Effector memory CD8-positive, alpha-beta T cell (primary cell): ENCODE measurements around the gene USP17L11.
"Not testable (repeated sequence)": the region's sequence is repeated elsewhere in the genome, so short reads cannot be mapped to it uniquely, and the experiment has no call there.

Experiments
- ATAC-seq: fragments of 150-1000 bp; cut with Tn5 transposase; replicated peaks from 2 replicates; pipeline ENCODE4 v1.10.0; 2021; ENCODE audit warnings: mild to moderate bottlenecking, moderate library complexity
- DNase-seq, 3 experiments: peaks; one replicate each; pipeline ENCODE4 v3.0.0; 2021
- H3K27ac Mint-ChIP-seq, 2 donors: one replicate each; pipeline ENCODE4 v1.8.0; 2022; ENCODE audit warnings: mild to moderate bottlenecking in 2 of 2, mixed read lengths in 2 of 2, moderate library complexity in 2 of 2
- H3K27me3 Mint-ChIP-seq, 2 donors: one replicate each; pipeline ENCODE4 v1.8.0; 2022; ENCODE audit warnings: mixed read lengths in 2 of 2
- H3K36me3 Mint-ChIP-seq: one replicate; pipeline ENCODE4 v1.8.0; 2022; ENCODE audit warnings: mild to moderate bottlenecking, moderate library complexity, mixed read lengths; ENCODE audit not compliant: insufficient read depth
- H3K4me1 Mint-ChIP-seq, 2 donors: one replicate each; pipeline ENCODE4 v1.8.0; 2022; ENCODE audit warnings: low read depth in 2 of 2, mixed read lengths in 2 of 2
- H3K4me3 Mint-ChIP-seq, 2 donors: one replicate each; pipeline ENCODE4 v1.8.0; 2022; ENCODE audit warnings: mild to moderate bottlenecking in 2 of 2, mixed read lengths in 2 of 2, moderate library complexity in 2 of 2
- H3K9me3 Mint-ChIP-seq, 2 donors: one replicate each; pipeline ENCODE4 v1.8.0; 2022; ENCODE audit warnings: mixed read lengths in 2 of 2
- total RNA-seq, 9 experiments: gene quantifications; one replicate each; lab custom pipeline; 2026; lab: John Stamatoyannopoulos, UW

USP17L11 gene
- total RNA-seq: 0 reads per million in 9 experiments

- not testable (repeated sequence) for H3K9me3 Mint-ChIP-seq, H3K4me1 Mint-ChIP-seq, H3K27me3 Mint-ChIP-seq, H3K27ac Mint-ChIP-seq, H3K4me3 Mint-ChIP-seq, H3K36me3 Mint-ChIP-seq, ATAC-seq, DNase-seq
These were observed at the start of gene USP17L11 for GRCh38 chr4:9215105-9215504. Gene USP17L11, plus strand, starts transcription at chr4:9215405. Its CDS starts 0 bp downstream, at chr4:9215405.

GRCh38 chr4:9165990-9166389 lies 49.2 kb upstream of the USP17L11 start:
- not testable (repeated sequence) for ATAC-seq, H3K27ac Mint-ChIP-seq, H3K36me3 Mint-ChIP-seq, H3K9me3 Mint-ChIP-seq, H3K4me1 Mint-ChIP-seq, H3K4me3 Mint-ChIP-seq, H3K27me3 Mint-ChIP-seq
- DNase-seq: peak in 2 of 3 experiments; percentile 36 to 39

GRCh38 chr4:9169791-9170459 lies 45.3 kb upstream of the USP17L11 start, which contains the start of gene FAM90A26:
Gene FAM90A26, plus strand, starts transcription at chr4:9170409. Its CDS starts 2,764 bp downstream, at chr4:9173173.
- H3K36me3 Mint-ChIP-seq, H3K9me3 Mint-ChIP-seq, H3K27me3 Mint-ChIP-seq, H3K4me1 Mint-ChIP-seq, ATAC-seq, DNase-seq, H3K27ac Mint-ChIP-seq, H3K4me3 Mint-ChIP-seq: not testable (repeated sequence)

GRCh38 chr4:9210357-9210756 lies 4.8 kb upstream of the USP17L11 start, which contains the start of gene USP17L10:
Gene USP17L10, plus strand, starts transcription at chr4:9210657. Its CDS starts 0 bp downstream, at chr4:9210657.
- not testable (repeated sequence) for H3K9me3 Mint-ChIP-seq, ATAC-seq, H3K36me3 Mint-ChIP-seq, H3K27ac Mint-ChIP-seq, H3K4me1 Mint-ChIP-seq, H3K4me3 Mint-ChIP-seq, H3K27me3 Mint-ChIP-seq, DNase-seq

GRCh38 chr4:9214701-9215100 lies 504 bp upstream of the USP17L11 start:
- not testable (repeated sequence) for ATAC-seq, H3K27me3 Mint-ChIP-seq, DNase-seq, H3K4me1 Mint-ChIP-seq, H3K27ac Mint-ChIP-seq, H3K36me3 Mint-ChIP-seq, H3K9me3 Mint-ChIP-seq, H3K4me3 Mint-ChIP-seq

GRCh38 chr4:9219852-9220251 lies 4.6 kb downstream of the USP17L11 start, which contains the start of gene USP17L12:
Gene USP17L12, plus strand, starts transcription at chr4:9220152. Its CDS starts 0 bp downstream, at chr4:9220152.
- H3K36me3 Mint-ChIP-seq, H3K27me3 Mint-ChIP-seq, ATAC-seq, H3K4me1 Mint-ChIP-seq, H3K9me3 Mint-ChIP-seq, H3K27ac Mint-ChIP-seq, H3K4me3 Mint-ChIP-seq, DNase-seq: not testable (repeated sequence)

GRCh38 chr4:9224596-9224995 lies 9.4 kb downstream of the USP17L11 start, which contains the start of gene USP17L13:
Gene USP17L13, plus strand, starts transcription at chr4:9224896. Its CDS starts 0 bp downstream, at chr4:9224896.
- not testable (repeated sequence) for H3K4me3 Mint-ChIP-seq, H3K4me1 Mint-ChIP-seq, H3K27ac Mint-ChIP-seq, H3K27me3 Mint-ChIP-seq, ATAC-seq, H3K9me3 Mint-ChIP-seq, DNase-seq, H3K36me3 Mint-ChIP-seq

- not testable (repeated sequence) for H3K4me1 Mint-ChIP-seq, DNase-seq, H3K4me3 Mint-ChIP-seq, H3K27me3 Mint-ChIP-seq, H3K36me3 Mint-ChIP-seq, H3K27ac Mint-ChIP-seq, H3K9me3 Mint-ChIP-seq, ATAC-seq
These were observed 15.0 kb downstream of the USP17L11 start for GRCh38 chr4:9230249-9230648.

GRCh38 chr4:9234085-9234484 lies 18.9 kb downstream of the USP17L11 start, which contains the start of gene USP17L15:
Gene USP17L15, plus strand, starts transcription at chr4:9234385. Its CDS starts 0 bp downstream, at chr4:9234385.
- not testable (repeated sequence) for H3K27ac Mint-ChIP-seq, DNase-seq, H3K4me1 Mint-ChIP-seq, ATAC-seq, H3K4me3 Mint-ChIP-seq, H3K27me3 Mint-ChIP-seq, H3K36me3 Mint-ChIP-seq, H3K9me3 Mint-ChIP-seq

GRCh38 chr4:9238461-9238860 lies 23.3 kb downstream of the USP17L11 start:
- not testable (repeated sequence) for DNase-seq, H3K27ac Mint-ChIP-seq, H3K36me3 Mint-ChIP-seq, ATAC-seq, H3K27me3 Mint-ChIP-seq, H3K4me1 Mint-ChIP-seq, H3K4me3 Mint-ChIP-seq, H3K9me3 Mint-ChIP-seq

GRCh38 chr4:9243579-9243978 lies 28.4 kb downstream of the USP17L11 start, which contains the start of gene USP17L17:
Gene USP17L17, plus strand, starts transcription at chr4:9243879. Its CDS starts 0 bp downstream, at chr4:9243879.
- not testable (repeated sequence) for H3K36me3 Mint-ChIP-seq, H3K27me3 Mint-ChIP-seq, H3K9me3 Mint-ChIP-seq, H3K4me1 Mint-ChIP-seq, H3K27ac Mint-ChIP-seq, ATAC-seq, DNase-seq, H3K4me3 Mint-ChIP-seq

- not testable (repeated sequence) for ATAC-seq, H3K27ac Mint-ChIP-seq, H3K4me3 Mint-ChIP-seq, H3K36me3 Mint-ChIP-seq, H3K9me3 Mint-ChIP-seq, H3K4me1 Mint-ChIP-seq, H3K27me3 Mint-ChIP-seq, DNase-seq
These were observed 32.9 kb downstream of the USP17L11 start, which contains the start of gene USP17L18 for GRCh38 chr4:9247953-9248680. Gene USP17L18, plus strand, starts transcription at chr4:9248630. Its CDS starts 0 bp downstream, at chr4:9248630.

- not testable (repeated sequence) for H3K27ac Mint-ChIP-seq, H3K36me3 Mint-ChIP-seq, H3K4me3 Mint-ChIP-seq, DNase-seq, ATAC-seq, H3K4me1 Mint-ChIP-seq, H3K9me3 Mint-ChIP-seq, H3K27me3 Mint-ChIP-seq
These were observed 37.9 kb downstream of the USP17L11 start, which contains the start of gene USP17L19 for GRCh38 chr4:9253078-9253477. Gene USP17L19, plus strand, starts transcription at chr4:9253378. Its CDS starts 0 bp downstream, at chr4:9253378.
